OCI-LY1 (cell line): ENCODE results near the gene MAP1S.

Experiments
- H2AFZ ChIP-seq: fragments of 200-600 bp; sonication (generic), shearing (Covaris generic); 2 replicates; pipeline ENCODE4 v1.6.0; 2014; ENCODE audit warnings: antibody characterized with exemption, mild to moderate bottlenecking, low read length
- H3F3A ChIP-seq: fragments of 200-600 bp; sonication (generic), shearing (Covaris generic); 2 replicates; pipeline ENCODE4 v1.6.0; 2014; ENCODE audit warnings: mild to moderate bottlenecking, antibody characterized with exemption, low read length, moderate library complexity; ENCODE audit not compliant: insufficient read depth
- H3K27ac ChIP-seq: fragments of 200-600 bp; sonication (generic); 2 replicates; pipeline ENCODE4 v1.5.1; 2014; ENCODE audit warnings: low read length, mixed run types, mild to moderate bottlenecking, low read depth; ENCODE audit not compliant: poor library complexity, severe bottlenecking
- H3K27me3 ChIP-seq: fragments of 200-600 bp; sonication (generic); 2 replicates; pipeline ENCODE4 v1.6.0; 2014; ENCODE audit warnings: antibody characterized with exemption, mild to moderate bottlenecking, low read length, moderate library complexity; ENCODE audit not compliant: insufficient read depth
- H3K36me3 ChIP-seq: fragments of 200-600 bp; sonication (generic); 2 replicates; pipeline ENCODE4 v1.6.1; 2014; ENCODE audit warnings: mild to moderate bottlenecking, antibody characterized with exemption, low read length, moderate library complexity, mixed read lengths; ENCODE audit not compliant: insufficient read depth
- H3K4me1 ChIP-seq: fragments of 200-600 bp; sonication (generic); 2 replicates; pipeline ENCODE4 v1.5.1; 2014; ENCODE audit warnings: mild to moderate bottlenecking, low read length, moderate library complexity; ENCODE audit not compliant: insufficient read depth, severe bottlenecking
- H3K4me2 ChIP-seq: fragments of 200-600 bp; sonication (generic), shearing (Covaris generic); 2 replicates; pipeline ENCODE4 v1.6.1; 2014; ENCODE audit warnings: low read length
- H3K4me3 ChIP-seq: fragments of 200-600 bp; sonication (generic); 2 replicates; pipeline ENCODE4 v1.5.1; 2014; ENCODE audit warnings: low read length, low read depth, mild to moderate bottlenecking, mixed read lengths; ENCODE audit not compliant: poor library complexity, severe bottlenecking
- H3K79me2 ChIP-seq: fragments of 200-600 bp; shearing (Covaris generic); 2 replicates; pipeline ENCODE4 v1.6.1; 2016; ENCODE audit warnings: mixed run types, low read length, mixed read lengths; ENCODE audit not compliant: insufficient read depth
- H3K9ac ChIP-seq: fragments of 200-600 bp; sonication (generic), shearing (Covaris generic); 2 replicates; pipeline ENCODE4 v1.6.1; 2014; ENCODE audit warnings: mild to moderate bottlenecking, low read length, mixed read lengths
- H3K9me2 ChIP-seq: fragments of 200-600 bp; sonication (generic), shearing (Covaris generic); 2 replicates; pipeline ENCODE4 v1.6.1; 2014; ENCODE audit warnings: low read depth, mild to moderate bottlenecking, low read length, mixed read lengths
- H3K9me3 ChIP-seq: fragments of 200-600 bp; shearing (Covaris generic); 2 replicates; pipeline ENCODE4 v1.6.1; 2014; ENCODE audit warnings: low read length, mixed read lengths
- H4K20me1 ChIP-seq: fragments of 200-600 bp; sonication (generic), shearing (Covaris generic); 2 replicates; pipeline ENCODE4 v1.6.0; 2016; ENCODE audit warnings: mild to moderate bottlenecking, low read length; ENCODE audit not compliant: insufficient read depth
- CTCF ChIP-seq: fragments of 200-600 bp; sonication (generic), shearing (Covaris generic); IDR thresholded peaks from 2 replicates; pipeline ENCODE4 v1.5.1; 2017; ENCODE audit warnings: mild to moderate bottlenecking, antibody characterized with exemption, low read length, moderate library complexity, mixed read lengths
- EZH2 ChIP-seq: fragments of 200-600 bp; sonication (generic), shearing (Covaris generic); IDR thresholded peaks from 2 replicates; pipeline ENCODE4 v1.8.0; 2017; ENCODE audit warnings: borderline replicate concordance, mixed run types, mild to moderate bottlenecking, antibody characterized with exemption, low read length, moderate library complexity, mixed read lengths

MAP1S gene

GRCh38 chr19:17770613-17771012, 51.3 kb downstream of the MAP1S start:
- H3K9ac ChIP-seq, result no peak overlapping the region
- H3F3A ChIP-seq, result no peaks in the 10 kb centered on the region
- no peak overlapping the region for H3K4me2 ChIP-seq
- no peak overlapping the region for H3K4me3 ChIP-seq
- H3K79me2 ChIP-seq, result no peaks in the 10 kb centered on the region
- no peaks in the 10 kb centered on the region for H3K9me3 ChIP-seq
- peaks cover 72% of the 10 kb centered on the region for H3K36me3 ChIP-seq
- H3K27me3 ChIP-seq, result no peaks in the 10 kb centered on the region
- H4K20me1 ChIP-seq, result no peaks in the 10 kb centered on the region
- TF ChIP-seq CTCF (no peak), EZH2 (no peak)
- H3K9me2 ChIP-seq, result no peaks in the 10 kb centered on the region
- H2AFZ ChIP-seq, result no peak overlapping the region
- no peak overlapping the region for H3K27ac ChIP-seq
- H3K4me1 ChIP-seq, result peaks cover 5% of the 10 kb centered on the region

- no peaks in the 10 kb centered on the region for H3K9me2 ChIP-seq
- no peaks in the 10 kb centered on the region for H4K20me1 ChIP-seq
- no peak overlapping the region for H3K4me2 ChIP-seq
- no peaks in the 10 kb centered on the region for H3K9me3 ChIP-seq
- peaks cover 74% of the 10 kb centered on the region for H3K36me3 ChIP-seq
- no peaks in the 10 kb centered on the region for H3K27me3 ChIP-seq
- H3K4me1 ChIP-seq, result peaks cover 12% of the 10 kb centered on the region
- H3K4me3 ChIP-seq, result no peak overlapping the region
- no peak overlapping the region for H3K9ac ChIP-seq
- TF ChIP-seq EZH2, result no peak
- TF ChIP-seq CTCF, result no peak
- H3F3A ChIP-seq, result no peaks in the 10 kb centered on the region
- no peak overlapping the region for H2AFZ ChIP-seq
- no peaks in the 10 kb centered on the region for H3K79me2 ChIP-seq
- no peak overlapping the region for H3K27ac ChIP-seq
Observed at GRCh38 chr19:17772172-17772571, 52.9 kb downstream of the MAP1S start.

- H3K9me3 ChIP-seq, result no peaks in the 10 kb centered on the region
- no peak overlapping the region for H3K4me3 ChIP-seq
- H3K27ac ChIP-seq, result peak overlapping the region; percentile 73
- H3F3A ChIP-seq, result no peaks in the 10 kb centered on the region
- no peak overlapping the region for H3K4me2 ChIP-seq
- H3K27me3 ChIP-seq, result no peaks in the 10 kb centered on the region
- peaks cover 66% of the 10 kb centered on the region for H3K36me3 ChIP-seq
- H2AFZ ChIP-seq, result no peak overlapping the region
- no peaks in the 10 kb centered on the region for H4K20me1 ChIP-seq
- TF ChIP-seq EZH2, result no peak
- peak; percentile 85 for TF ChIP-seq CTCF
- no peak overlapping the region for H3K9ac ChIP-seq
- peaks cover 12% of the 10 kb centered on the region for H3K4me1 ChIP-seq
- no peaks in the 10 kb centered on the region for H3K79me2 ChIP-seq
- no peaks in the 10 kb centered on the region for H3K9me2 ChIP-seq
Observed at GRCh38 chr19:17775245-17775927, 56.1 kb downstream of the MAP1S start.
